Left lung (tissue), 10 donors: ENCODE data around the gene SLC44A5. TPM values are rescaled to one million over a fixed set of nuclear protein-coding genes. Genes with fewer than 3 reads are reported as not detected.

Source experiments
- ATAC-seq: fragments of 200-7000 bp; cut with Tn5 transposase; one replicate; pipeline ENCODE4 v1.9.1; 2020; ENCODE audit warnings: moderate library complexity
- DNase-seq, 4 donors: peaks; one replicate each; pipeline ENCODE4 v3.0.0-alpha.2; 2013 to 2020
- H3K27ac ChIP-seq, 2 donors: fragments of 200-600 bp; sonication (generic) in 1 of 2; one replicate each; pipeline versions ENCODE4 v1.5.0 to v1.8.0; 2020 to 2021
- H3K27me3 ChIP-seq, 2 donors: fragments of 200-600 bp; sonication (generic) in 1 of 2; one replicate each; pipeline versions ENCODE4 v1.5.0 to v1.8.0; 2020 to 2021
- H3K36me3 ChIP-seq, 2 donors: fragments of 200-600 bp; sonication (generic) in 1 of 2; one replicate each; pipeline versions ENCODE4 v1.5.0 to v1.8.0; 2020 to 2021
- H3K4me1 ChIP-seq, 2 donors: fragments of 200-600 bp; one replicate each; pipeline ENCODE4 v1.8.0; 2021
- H3K4me3 ChIP-seq, 2 donors: fragments of 200-600 bp; sonication (generic) in 1 of 2; one replicate each; pipeline versions ENCODE4 v1.5.0 to v1.8.0; 2020 to 2021; ENCODE audit warnings: mild to moderate bottlenecking in 1 of 2
- H3K9me3 ChIP-seq, 2 donors: fragments of 200-600 bp; sonication (generic) in 1 of 2; one replicate each; pipeline versions ENCODE4 v1.5.0 to v1.8.0; 2020 to 2021
- intact Hi-C, 2 donors: fragments of 100-400 bp; cut with DNase I; formaldehyde crosslinking; loops; one replicate each; pipeline versions ENCODE4 v1.11.2 to v1.14.2; 2022
- polyA plus RNA-seq, 6 donors: library from polyadenylated mRNA; unstranded; fragments of 120-200 nt; gene quantifications; one replicate each; pipeline ENCODE4 v1.2.1, GENCODE V29; 2013; ENCODE audit not compliant: insufficient read length in 6 of 6
- total RNA-seq, 2 donors: library from RNA; stranded (reverse); fragmentation: NEBNext Ultra II Directional; extraction: Animal tissue kit (Norgen Biotek cat#: 25700); gene quantifications; one replicate each; pipeline ENCODE4 v1.2.1, GENCODE V29; 2021
- TF ChIP-seq, protein P1 (sequence below), 2 donors: fragments of 200-600 bp; sonication (generic) in 1 of 2; IDR thresholded peaks; one replicate each; pipeline versions ENCODE4 v1.5.0 to v1.8.0; 2021; ENCODE audit warnings: antibody characterized with exemption in 2 of 2
- donor health status: DM: no; HTN: yes; CAD: no.
- donor health status: DM: no; HTN: no; CAD: no.

SLC44A5 gene
- total and polyA plus RNA-seq, 8 donors = 0.09 to 6.4 (median 2.7) TPM

- H3K9me3 ChIP-seq = no peaks in the 10 kb centered on the region
- TF ChIP-seq, protein P1, sequence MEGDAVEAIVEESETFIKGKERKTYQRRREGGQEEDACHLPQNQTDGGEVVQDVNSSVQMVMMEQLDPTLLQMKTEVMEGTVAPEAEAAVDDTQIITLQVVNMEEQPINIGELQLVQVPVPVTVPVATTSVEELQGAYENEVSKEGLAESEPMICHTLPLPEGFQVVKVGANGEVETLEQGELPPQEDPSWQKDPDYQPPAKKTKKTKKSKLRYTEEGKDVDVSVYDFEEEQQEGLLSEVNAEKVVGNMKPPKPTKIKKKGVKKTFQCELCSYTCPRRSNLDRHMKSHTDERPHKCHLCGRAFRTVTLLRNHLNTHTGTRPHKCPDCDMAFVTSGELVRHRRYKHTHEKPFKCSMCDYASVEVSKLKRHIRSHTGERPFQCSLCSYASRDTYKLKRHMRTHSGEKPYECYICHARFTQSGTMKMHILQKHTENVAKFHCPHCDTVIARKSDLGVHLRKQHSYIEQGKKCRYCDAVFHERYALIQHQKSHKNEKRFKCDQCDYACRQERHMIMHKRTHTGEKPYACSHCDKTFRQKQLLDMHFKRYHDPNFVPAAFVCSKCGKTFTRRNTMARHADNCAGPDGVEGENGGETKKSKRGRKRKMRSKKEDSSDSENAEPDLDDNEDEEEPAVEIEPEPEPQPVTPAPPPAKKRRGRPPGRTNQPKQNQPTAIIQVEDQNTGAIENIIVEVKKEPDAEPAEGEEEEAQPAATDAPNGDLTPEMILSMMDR (IDR thresholded peaks at IDR 0.05) = no peak
- no peak for ATAC-seq
- no peaks in the 10 kb centered on the region for H3K4me1 ChIP-seq
- H3K4me3 ChIP-seq = no peak overlapping the region
- no peak for DNase-seq
- H3K27ac ChIP-seq = no peak overlapping the region
- no peaks in the 10 kb centered on the region for H3K27me3 ChIP-seq
- no peaks in the 10 kb centered on the region for H3K36me3 ChIP-seq
- intact Hi-C loops = no loop called here
Observed at GRCh38 chr1:75528001-75528400, 82.9 kb downstream of the SLC44A5 start.

- no peaks in the 10 kb centered on the region for H3K27me3 ChIP-seq
- DNase-seq (no peak), ATAC-seq (no peak)
- intact Hi-C loops = no loop called here
- no peaks in the 10 kb centered on the region for H3K9me3 ChIP-seq
- no peaks in the 10 kb centered on the region for H3K4me1 ChIP-seq
- H3K4me3 ChIP-seq = no peak overlapping the region
- H3K27ac ChIP-seq = no peak overlapping the region
- TF ChIP-seq, protein P1 (IDR thresholded peaks at IDR 0.05) = no peak
- H3K36me3 ChIP-seq = no peaks in the 10 kb centered on the region
Observed at GRCh38 chr1:75522389-75522788, 88.5 kb downstream of the SLC44A5 start.

GRCh38 chr1:75521658-75522057 is 89.3 kb downstream of the SLC44A5 start:
- no peaks in the 10 kb centered on the region for H3K9me3 ChIP-seq
- no peaks in the 10 kb centered on the region for H3K27me3 ChIP-seq
- DNase-seq = no peak
- no peak for ATAC-seq
- H3K4me3 ChIP-seq = no peak overlapping the region
- no peaks in the 10 kb centered on the region for H3K36me3 ChIP-seq
- intact Hi-C loops = no loop called here
- H3K27ac ChIP-seq = no peak overlapping the region
- H3K4me1 ChIP-seq = no peaks in the 10 kb centered on the region
- TF ChIP-seq, protein P1 (IDR thresholded peaks at IDR 0.05) = no peak

GRCh38 chr1:75520862-75521475 is 89.9 kb downstream of the SLC44A5 start:
- TF ChIP-seq, protein P1 (IDR thresholded peaks at IDR 0.05) = no peak
- no peaks in the 10 kb centered on the region for H3K36me3 ChIP-seq
- no peak overlapping the region for H3K4me3 ChIP-seq
- H3K27ac ChIP-seq = no peak overlapping the region
- no peaks in the 10 kb centered on the region for H3K4me1 ChIP-seq
- intact Hi-C loops = no loop called here
- ATAC-seq (no peak), DNase-seq (no peak)
- H3K9me3 ChIP-seq = no peaks in the 10 kb centered on the region
- H3K27me3 ChIP-seq = no peaks in the 10 kb centered on the region

GRCh38 chr1:75519651-75520427 is 91.1 kb downstream of the SLC44A5 start:
- Histone ChIP-seq H3K9me3 (no peaks in the 10 kb centered on the region), H3K36me3 (no peaks in the 10 kb centered on the region), H3K4me3 (no peak overlapping the region), H3K4me1 (no peaks in the 10 kb centered on the region), H3K27ac (no peak overlapping the region), H3K27me3 (no peaks in the 10 kb centered on the region)
- no peak for ATAC-seq
- TF ChIP-seq, protein P1 (IDR thresholded peaks at IDR 0.05) = no peak
- DNase-seq = no peak
- intact Hi-C loops = no loop called here
